Osteoblast (primary cell): ENCODE results near the gene FLII. TPM values are rescaled to one million over a fixed set of nuclear protein-coding genes. Genes with fewer than 3 reads are reported as not detected.

ENCODE experiments used
- DNase-seq: peaks from one replicate; pipeline ENCODE4 v3.0.0; 2011; ENCODE audit warnings: low spot score, mixed read lengths; ENCODE audit not compliant: insufficient read length; ENCODE audit errors: missing footprints
- H2AFZ ChIP-seq: 2 replicates; pipeline ENCODE4 v1.6.0; 2011; ENCODE audit warnings: mild to moderate bottlenecking, low read length
- H3K27ac ChIP-seq: 2 replicates; pipeline ENCODE4 v1.5.1; 2011; ENCODE audit warnings: mild to moderate bottlenecking, low read depth, low read length, moderate library complexity
- H3K27me3 ChIP-seq: 2 replicates; pipeline ENCODE4 v1.6.0; 2012; ENCODE audit warnings: mild to moderate bottlenecking, control low read depth, inconsistent platforms, low read length, moderate library complexity; ENCODE audit not compliant: insufficient read depth
- H3K36me3 ChIP-seq: 2 replicates; pipeline ENCODE4 v1.5.1; 2011; ENCODE audit warnings: mild to moderate bottlenecking, low read length, control low read depth, moderate library complexity; ENCODE audit not compliant: insufficient read depth
- H3K4me1 ChIP-seq: 2 replicates; pipeline ENCODE4 v1.5.1; 2011; ENCODE audit warnings: mild to moderate bottlenecking, low read length, control low read depth, moderate library complexity; ENCODE audit not compliant: insufficient read depth
- H3K4me2 ChIP-seq: 2 replicates; pipeline ENCODE4 v1.6.0; 2011; ENCODE audit warnings: mild to moderate bottlenecking, low read length; ENCODE audit not compliant: insufficient read depth
- H3K4me3 ChIP-seq: fragments of 200-600 bp; sonication (generic); 3 replicates; pipeline ENCODE4 v1.5.1; 2012; ENCODE audit warnings: mild to moderate bottlenecking, low read length, inconsistent platforms; ENCODE audit not compliant: insufficient read depth
- H3K79me2 ChIP-seq: 2 replicates; pipeline ENCODE4 v1.6.0; 2012; ENCODE audit warnings: mild to moderate bottlenecking, low read length, control low read depth, inconsistent platforms; ENCODE audit not compliant: insufficient read depth
- H3K9me3 ChIP-seq: 2 replicates; pipeline ENCODE4 v1.5.1; 2011; ENCODE audit warnings: low read depth, low read length, control low read depth
- H4K20me1 ChIP-seq: 2 replicates; pipeline ENCODE4 v1.6.0; 2012; ENCODE audit warnings: mild to moderate bottlenecking, low read length, control low read depth; ENCODE audit not compliant: insufficient read depth
- total RNA-seq: library from RNA; depleted of rRNA; stranded (reverse); fragments of >200 nt; gene quantifications from 2 replicates; pipeline ENCODE4 v1.2.3, GENCODE V29; 2012
- TF ChIP-seq, protein P1 (sequence below): IDR thresholded peaks from 2 replicates; pipeline ENCODE4 v1.5.1; 2011; ENCODE audit warnings: mild to moderate bottlenecking, low read depth, low read length, moderate library complexity; ENCODE audit errors: extremely low read depth

FLII gene
- total RNA-seq, 1 donor, result 212 TPM

DNA sequence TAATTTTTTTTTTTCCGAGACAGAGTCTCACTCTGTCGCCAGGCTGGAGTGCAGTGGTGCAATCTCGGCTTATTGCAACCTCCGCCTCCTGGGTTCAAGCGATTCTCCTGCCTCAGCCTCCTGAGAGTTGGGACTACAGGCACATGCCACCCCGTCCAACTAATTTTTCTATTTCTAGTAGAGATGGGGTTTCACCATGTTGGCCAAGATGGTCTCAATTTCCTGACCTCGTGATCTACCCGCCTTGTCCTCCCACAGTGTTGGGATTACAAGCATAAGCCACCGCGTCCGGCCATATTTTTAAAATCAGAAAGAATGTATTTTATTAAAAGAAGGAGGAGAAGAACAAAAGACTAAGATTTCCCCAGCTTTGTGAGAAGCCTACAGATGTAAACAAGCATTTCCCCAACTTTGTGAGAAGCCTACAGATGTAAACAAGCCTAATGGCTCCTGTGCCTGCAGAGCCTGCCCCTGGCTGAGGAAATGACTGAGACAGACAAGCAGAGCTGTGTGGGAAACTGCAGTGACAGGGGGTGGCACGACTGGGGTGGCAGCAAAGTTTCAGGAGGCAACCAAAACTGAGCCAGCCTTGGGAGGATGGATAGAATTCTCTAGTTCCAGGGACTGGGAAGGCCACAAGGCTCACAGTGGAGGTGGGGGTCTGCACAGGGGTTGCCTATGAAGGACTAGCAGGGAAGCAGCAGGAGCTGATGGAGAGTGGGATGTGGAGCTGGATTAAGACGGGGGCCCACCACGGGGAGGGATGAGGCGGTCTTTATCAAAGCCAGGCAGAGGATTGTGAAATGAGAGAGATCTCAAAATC is 33.4 kb upstream of the FLII start:
- Histone ChIP-seq H4K20me1 (no peaks in the 10 kb centered on the region), H2AFZ (no peak overlapping the region), H3K79me2 (no peaks in the 10 kb centered on the region), H3K4me3 (no peak overlapping the region), H3K9me3 (no peaks in the 10 kb centered on the region), H3K36me3 (peaks cover 49% of the 10 kb centered on the region), H3K4me1 (no peaks in the 10 kb centered on the region), H3K27me3 (no peaks in the 10 kb centered on the region), H3K27ac (no peak overlapping the region), H3K4me2 (no peak overlapping the region)
- TF ChIP-seq, protein P1, sequence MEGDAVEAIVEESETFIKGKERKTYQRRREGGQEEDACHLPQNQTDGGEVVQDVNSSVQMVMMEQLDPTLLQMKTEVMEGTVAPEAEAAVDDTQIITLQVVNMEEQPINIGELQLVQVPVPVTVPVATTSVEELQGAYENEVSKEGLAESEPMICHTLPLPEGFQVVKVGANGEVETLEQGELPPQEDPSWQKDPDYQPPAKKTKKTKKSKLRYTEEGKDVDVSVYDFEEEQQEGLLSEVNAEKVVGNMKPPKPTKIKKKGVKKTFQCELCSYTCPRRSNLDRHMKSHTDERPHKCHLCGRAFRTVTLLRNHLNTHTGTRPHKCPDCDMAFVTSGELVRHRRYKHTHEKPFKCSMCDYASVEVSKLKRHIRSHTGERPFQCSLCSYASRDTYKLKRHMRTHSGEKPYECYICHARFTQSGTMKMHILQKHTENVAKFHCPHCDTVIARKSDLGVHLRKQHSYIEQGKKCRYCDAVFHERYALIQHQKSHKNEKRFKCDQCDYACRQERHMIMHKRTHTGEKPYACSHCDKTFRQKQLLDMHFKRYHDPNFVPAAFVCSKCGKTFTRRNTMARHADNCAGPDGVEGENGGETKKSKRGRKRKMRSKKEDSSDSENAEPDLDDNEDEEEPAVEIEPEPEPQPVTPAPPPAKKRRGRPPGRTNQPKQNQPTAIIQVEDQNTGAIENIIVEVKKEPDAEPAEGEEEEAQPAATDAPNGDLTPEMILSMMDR, result no peak
- peak; percentile 62 for DNase-seq

DNA sequence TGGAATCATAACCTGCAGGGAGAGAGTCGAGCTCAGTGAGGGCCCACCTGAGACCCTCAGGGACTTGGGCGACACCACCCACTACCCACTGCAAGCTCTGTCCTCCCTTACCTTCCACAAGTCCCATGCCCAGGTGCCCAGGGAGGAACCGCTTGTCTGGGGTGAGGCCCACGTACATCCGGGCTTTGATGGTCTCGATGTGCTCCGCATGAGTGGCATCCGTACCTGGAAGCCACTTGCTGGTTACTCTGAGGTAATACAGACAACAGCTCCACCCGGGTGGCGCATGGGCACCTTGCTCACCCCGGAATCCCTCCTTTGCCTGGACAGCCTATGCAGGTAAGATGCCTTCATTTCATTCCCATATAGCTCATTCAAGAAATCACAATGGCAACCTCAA is 26.8 kb upstream of the FLII start:
- Histone ChIP-seq H4K20me1 (no peaks in the 10 kb centered on the region), H3K27ac (no peak overlapping the region), H3K9me3 (no peaks in the 10 kb centered on the region), H3K27me3 (no peaks in the 10 kb centered on the region), H3K4me1 (no peaks in the 10 kb centered on the region), H3K36me3 (peaks cover 66% of the 10 kb centered on the region), H3K4me3 (no peak overlapping the region), H3K79me2 (no peaks in the 10 kb centered on the region), H3K4me2 (no peak overlapping the region), H2AFZ (no peak overlapping the region)
- TF ChIP-seq, protein P1, result no peak
- no peak for DNase-seq

DNA sequence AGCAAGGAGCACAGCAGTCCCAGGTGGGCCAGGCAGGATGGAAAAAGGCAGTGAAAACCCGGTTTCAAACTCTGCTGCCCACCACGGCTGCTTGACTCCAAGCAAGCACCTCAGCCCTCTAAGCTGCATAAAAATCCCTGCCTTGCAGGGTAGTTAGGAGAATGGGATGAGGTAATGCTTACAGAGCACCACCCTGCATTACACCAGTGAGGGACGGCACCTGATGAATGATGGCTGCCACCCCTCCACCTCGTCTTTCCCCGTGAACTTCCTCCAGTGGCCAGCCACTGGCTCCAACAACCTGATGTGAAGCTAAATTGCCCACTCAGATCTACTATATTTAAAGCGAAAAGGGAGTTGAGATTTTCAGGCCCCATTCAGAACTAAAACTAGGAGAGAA is 23.2 kb upstream of the FLII start:
- H2AFZ ChIP-seq, result no peak overlapping the region
- peaks cover 74% of the 10 kb centered on the region for H3K36me3 ChIP-seq
- no peak overlapping the region for H3K4me2 ChIP-seq
- no peaks in the 10 kb centered on the region for H3K79me2 ChIP-seq
- no peaks in the 10 kb centered on the region for H3K27me3 ChIP-seq
- H3K27ac ChIP-seq, result no peak overlapping the region
- peak; percentile 44 for DNase-seq
- no peaks in the 10 kb centered on the region for H4K20me1 ChIP-seq
- no peak overlapping the region for H3K4me3 ChIP-seq
- TF ChIP-seq, protein P1, result no peak
- no peaks in the 10 kb centered on the region for H3K4me1 ChIP-seq
- no peaks in the 10 kb centered on the region for H3K9me3 ChIP-seq

DNA sequence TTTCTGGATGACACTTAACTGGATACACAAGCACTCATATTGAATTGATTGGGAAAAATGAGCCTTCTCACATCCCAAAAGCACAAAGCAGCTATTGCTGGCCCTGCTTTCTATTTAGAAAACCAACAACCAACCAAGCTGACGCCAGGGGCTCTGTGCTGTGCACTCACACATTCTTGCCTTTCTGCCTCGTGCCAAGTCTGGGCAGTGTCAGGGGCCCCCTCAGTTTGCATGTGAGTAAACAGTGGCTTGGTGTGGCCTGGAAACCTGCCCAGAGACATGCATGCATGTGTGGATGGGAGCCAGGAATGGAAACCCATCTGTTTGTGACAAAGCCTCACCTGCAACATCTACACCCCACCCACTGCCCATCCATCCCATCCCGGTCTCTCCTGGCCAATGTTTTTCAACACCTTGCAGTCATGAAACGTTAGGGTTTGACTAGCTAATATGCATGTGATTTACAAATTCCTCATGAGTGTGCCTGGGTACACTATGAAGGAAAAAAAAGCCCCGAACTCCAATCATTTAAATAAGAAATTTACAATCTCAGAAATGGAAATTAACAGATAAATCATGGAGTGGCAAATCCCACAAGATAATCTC is 22.3 kb upstream of the FLII start:
- Histone ChIP-seq H3K9me3 (no peaks in the 10 kb centered on the region), H3K4me2 (no peak overlapping the region), H3K4me3 (no peak overlapping the region), H3K27me3 (no peaks in the 10 kb centered on the region), H3K79me2 (no peaks in the 10 kb centered on the region), H3K4me1 (no peaks in the 10 kb centered on the region), H2AFZ (no peak overlapping the region), H4K20me1 (no peaks in the 10 kb centered on the region), H3K27ac (no peak overlapping the region), H3K36me3 (peaks cover 77% of the 10 kb centered on the region)
- no peak for DNase-seq
- TF ChIP-seq, protein P1, result no peak
